ENCODE data around the gene NOL3. TPM values are rescaled to one million over a fixed set of nuclear protein-coding genes. Genes with fewer than 3 reads are reported as not detected.
A peak's percentile ranks its signal among the peaks of the same experiment; 100 is the strongest.

Gene NOL3
- polyA plus RNA-seq, 3 donors: 2.7 to 17.0 (median 3.8) TPM

DNA sequence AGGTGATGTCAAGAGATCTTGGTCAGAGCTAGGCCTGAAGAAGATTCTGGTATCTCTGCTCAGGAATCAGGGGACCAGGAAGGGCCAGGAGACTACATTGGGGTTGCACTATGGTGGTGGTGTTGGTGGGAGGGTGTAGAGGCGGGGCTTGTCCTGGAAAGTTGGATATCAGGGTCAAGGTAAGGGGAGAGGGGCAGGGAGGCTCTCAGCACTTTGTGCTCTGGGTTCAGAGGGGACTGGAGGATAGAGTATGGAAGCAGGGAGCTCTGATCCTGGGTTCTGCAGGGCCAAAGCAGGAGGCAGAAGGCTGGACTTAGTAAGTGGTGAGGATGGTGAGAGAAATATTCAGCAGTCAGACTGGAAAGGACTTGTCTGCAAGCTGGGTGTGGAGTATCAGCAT is 3.0 kb downstream of the NOL3 start:
- peaks cover 51% of the 10 kb centered on the region for H3K4me1 Mint-ChIP-seq
- Histone ChIP-seq H3K27ac (ENCODE audit: low read depth in 1 of 2, low read length in 2 of 2) (peak overlapping the region in 1 of 2 donors; percentile 29), H2AFZ (ENCODE audit: insufficient read depth, low read depth, low read length, poor library complexity, severe bottlenecking) (peak overlapping the region; percentile 70), H3K9me3 (replicated peaks in 1 of 2; ENCODE audit: control insufficient read depth in 1 of 2, insufficient read depth in 1 of 2, low read length in 2 of 2) (no peaks in the 10 kb centered on the region), H3K4me3 (replicated peaks in 1 of 3; ENCODE audit: low read depth in 2 of 3, low read length in 3 of 3) (peak overlapping the region in 2 of 3 experiments; percentile 35 to 69), H3K4me1 (ENCODE audit: control insufficient read depth in 1 of 2, insufficient read depth in 2 of 2, low read length in 2 of 2) (peaks cover 64 to 71% of the 10 kb centered on the region in 2 donors), H3K79me2 (ENCODE audit: insufficient read depth, low read length) (no peaks in the 10 kb centered on the region), H4K20me1 (ENCODE audit: insufficient read depth, low read length) (peaks cover 28% of the 10 kb centered on the region), H3K9ac (ENCODE audit: insufficient read depth, low read length, poor library complexity, severe bottlenecking) (no peak overlapping the region), H3K27me3 (ENCODE audit: control insufficient read depth in 2 of 2, insufficient read depth in 2 of 2, low read length in 2 of 2) (peaks cover 13 to 60% of the 10 kb centered on the region in 2 donors), H3K4me2 (replicated peaks; ENCODE audit: extremely low read depth, low read length, poor library complexity, severe bottlenecking) (peak overlapping the region; percentile 75), H3K36me3 (replicated peaks in 1 of 2; ENCODE audit: control insufficient read depth in 1 of 2, insufficient read depth in 2 of 2, low read length in 2 of 2) (no peaks in the 10 kb centered on the region)
- intact Hi-C loops (cut with micrococcal nuclease): no loop called here
- peak overlapping the region in 5 of 7 donors; percentile 70 to 90 (median 82) for H3K27ac Mint-ChIP-seq
- DNase-seq: no peak
- peaks cover 0 to 19% (median 5%) of the 10 kb centered on the region in 7 donors for H3K9me3 Mint-ChIP-seq
- H3K27me3 Mint-ChIP-seq (ENCODE audit: low read depth in 3 of 3): peaks cover 58 to 90% (median 72%) of the 10 kb centered on the region in 3 donors
- peaks cover 28 to 34% of the 10 kb centered on the region in 2 donors for H3K36me3 Mint-ChIP-seq
- WGBS (ENCODE audit: insufficient coverage): 91% methylated on average over 1 of the region's 1 CpG
- peak overlapping the region; percentile 80 to 93 for H3K4me3 Mint-ChIP-seq
- no peak for TF ChIP-seq CTCF (IDR thresholded peaks at IDR 0.05)

DNA sequence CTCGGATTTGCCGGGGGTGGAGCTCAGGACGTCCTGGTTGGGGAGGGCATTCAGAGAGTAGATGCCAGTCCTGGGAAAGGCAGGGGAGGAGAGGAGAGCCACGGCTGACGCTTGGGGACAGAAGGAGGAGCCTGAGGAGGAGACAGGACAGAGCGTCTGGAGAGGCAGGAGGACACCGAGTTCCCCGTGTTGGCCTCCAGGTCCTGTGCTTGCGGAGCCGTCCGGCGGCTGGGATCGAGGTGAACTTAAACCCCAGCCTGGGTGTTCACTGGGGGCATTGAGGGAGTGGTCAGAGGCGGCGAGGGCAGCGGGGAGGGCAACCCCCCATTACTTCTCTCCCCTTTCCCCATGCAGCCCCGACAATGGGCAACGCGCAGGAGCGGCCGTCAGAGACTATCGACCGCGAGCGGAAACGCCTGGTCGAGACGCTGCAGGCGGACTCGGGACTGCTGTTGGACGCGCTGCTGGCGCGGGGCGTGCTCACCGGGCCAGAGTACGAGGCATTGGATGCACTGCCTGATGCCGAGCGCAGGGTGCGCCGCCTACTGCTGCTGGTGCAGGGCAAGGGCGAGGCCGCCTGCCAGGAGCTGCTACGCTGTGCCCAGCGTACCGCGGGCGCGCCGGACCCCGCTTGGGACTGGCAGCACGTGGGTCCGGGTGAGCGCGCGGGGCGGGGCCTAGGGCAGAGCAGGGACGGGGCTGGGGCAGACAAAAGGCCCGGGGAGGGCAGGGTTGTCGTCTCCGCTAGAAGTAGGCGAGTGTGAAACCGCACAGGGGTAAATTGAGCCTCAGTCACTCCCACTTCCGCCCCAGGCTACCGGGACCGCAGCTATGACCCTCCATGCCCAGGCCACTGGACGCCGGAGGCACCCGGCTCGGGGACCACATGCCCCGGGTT is 3.7 kb downstream of the NOL3 start:
- peaks cover 53 to 89% (median 66%) of the 10 kb centered on the region in 3 donors for H3K27me3 Mint-ChIP-seq (ENCODE audit: low read depth in 3 of 3)
- TF ChIP-seq CTCF (IDR thresholded peaks at IDR 0.05): peak; percentile 10
- Histone ChIP-seq H3K27ac (ENCODE audit: low read depth in 1 of 2, low read length in 2 of 2) (peak overlapping the region; percentile 29 to 31), H3K27me3 (ENCODE audit: control insufficient read depth in 2 of 2, insufficient read depth in 2 of 2, low read length in 2 of 2) (peaks cover 13 to 57% of the 10 kb centered on the region in 2 donors), H4K20me1 (ENCODE audit: insufficient read depth, low read length) (peaks cover 29% of the 10 kb centered on the region), H3K4me2 (replicated peaks; ENCODE audit: extremely low read depth, low read length, poor library complexity, severe bottlenecking) (peak overlapping the region; percentile 75), H3K9me3 (replicated peaks in 1 of 2; ENCODE audit: control insufficient read depth in 1 of 2, insufficient read depth in 1 of 2, low read length in 2 of 2) (no peaks in the 10 kb centered on the region), H3K9ac (ENCODE audit: insufficient read depth, low read length, poor library complexity, severe bottlenecking) (peak overlapping the region; percentile 15), H3K4me3 (replicated peaks in 1 of 3; ENCODE audit: low read depth in 2 of 3, low read length in 3 of 3) (peak overlapping the region; percentile 11 to 69 (median 35)), H3K4me1 (ENCODE audit: control insufficient read depth in 1 of 2, insufficient read depth in 2 of 2, low read length in 2 of 2) (peaks cover 69 to 77% of the 10 kb centered on the region in 2 donors), H3K36me3 (replicated peaks in 1 of 2; ENCODE audit: control insufficient read depth in 1 of 2, insufficient read depth in 2 of 2, low read length in 2 of 2) (no peaks in the 10 kb centered on the region), H3K79me2 (ENCODE audit: insufficient read depth, low read length) (no peaks in the 10 kb centered on the region), H2AFZ (ENCODE audit: insufficient read depth, low read depth, low read length, poor library complexity, severe bottlenecking) (peak overlapping the region; percentile 70)
- H3K27ac Mint-ChIP-seq: peak overlapping the region in 6 of 7 donors; percentile 70 to 90 (median 80)
- H3K36me3 Mint-ChIP-seq: peaks cover 30 to 36% of the 10 kb centered on the region in 2 donors
- H3K4me3 Mint-ChIP-seq: peak overlapping the region; percentile 80 to 93
- WGBS (ENCODE audit: insufficient coverage): under 1% methylated on average over 63 of the region's 71 CpGs
- peaks cover 57% of the 10 kb centered on the region for H3K4me1 Mint-ChIP-seq
- peak; percentile 78 to 83 (median 81) for DNase-seq
- intact Hi-C loops (cut with micrococcal nuclease): no loop called here
- peaks cover 0 to 19% (median 5%) of the 10 kb centered on the region in 7 donors for H3K9me3 Mint-ChIP-seq

Data from CD14-positive monocyte (primary cell).